A673 (cell line): ENCODE measurements around the gene ARHGAP32.

Source experiments
- CTCF ChIP-seq: fragments of 300-800, 200-600 bp; sonication (generic); conservative IDR thresholded peaks from 2 replicates; pipeline ENCODE4 v1.5.1; 2017; ENCODE audit warnings: low read depth, mild to moderate bottlenecking, antibody characterized with exemption, low read length, moderate library complexity, mixed read lengths
- EZH2 ChIP-seq: fragments of 200-600 bp; sonication (generic); IDR thresholded peaks from 2 replicates; pipeline ENCODE4 v1.6.1; 2017; ENCODE audit warnings: borderline replicate concordance, low read depth, mild to moderate bottlenecking, mixed read lengths, antibody characterized with exemption, low read length; ENCODE audit not compliant: poor library complexity, severe bottlenecking

GRCh38 chr11:129109701-129110100, 82.4 kb downstream of the ARHGAP32 start:
- TF ChIP-seq CTCF (no peak), EZH2 (no peak)
